ENCODE results near the gene ARTN.

ARTN gene

GRCh38 chr1:43969746-43970466 lies 36.3 kb downstream of the ARTN start, which contains the start of gene DPH2:
Gene DPH2 (plus strand): TSS chr1:43970010. CDS start chr1:43970176, 166 bp downstream.
- H3K4me3 ChIP-seq (ENCODE audit: low read depth, low read length) = peak within 1 kb of the TSS; percentile 98

- H3K4me3 ChIP-seq (ENCODE audit: low read depth, low read length) = peak overlapping the region; percentile 98
Measured at GRCh38 chr1:43970502-43970901, 36.9 kb downstream of the ARTN start.

GRCh38 chr1:43970911-43971310 lies 37.3 kb downstream of the ARTN start:
- H3K4me3 ChIP-seq (ENCODE audit: low read depth, low read length) = no peak overlapping the region

DNA sequence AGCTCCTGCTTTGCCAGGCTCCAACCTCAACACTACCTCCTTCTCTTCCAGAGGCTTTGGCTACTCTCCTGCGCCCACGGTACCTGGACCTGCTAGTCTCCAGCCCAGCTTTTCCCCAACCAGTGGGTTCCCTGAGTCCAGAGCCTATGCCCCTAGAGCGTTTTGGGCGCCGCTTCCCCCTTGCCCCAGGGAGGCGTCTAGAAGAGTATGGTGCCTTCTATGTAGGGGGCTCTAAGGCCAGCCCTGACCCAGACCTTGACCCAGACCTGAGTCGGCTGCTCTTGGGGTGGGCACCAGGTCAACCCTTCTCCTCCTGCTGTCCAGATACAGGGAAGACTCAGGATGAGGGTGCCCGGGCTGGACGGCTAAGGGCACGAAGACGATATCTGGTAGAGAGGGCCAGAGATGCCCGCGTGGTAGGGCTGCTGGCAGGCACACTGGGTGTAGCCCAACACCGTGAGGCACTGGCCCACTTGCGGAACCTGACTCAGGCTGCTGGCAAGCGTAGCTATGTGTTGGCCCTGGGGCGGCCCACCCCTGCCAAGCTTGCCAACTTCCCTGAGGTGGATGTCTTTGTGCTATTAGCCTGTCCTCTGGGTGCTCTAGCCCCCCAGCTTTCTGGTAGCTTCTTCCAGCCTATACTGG lies 37.9 kb downstream of the ARTN start:
- no peak overlapping the region for H3K4me3 ChIP-seq (ENCODE audit: low read depth, low read length)

GRCh38 chr1:43973981-43974442 lies 40.4 kb downstream of the ARTN start:
- H3K4me3 ChIP-seq (ENCODE audit: low read depth, low read length) = peak overlapping the region; percentile 81

DNA sequence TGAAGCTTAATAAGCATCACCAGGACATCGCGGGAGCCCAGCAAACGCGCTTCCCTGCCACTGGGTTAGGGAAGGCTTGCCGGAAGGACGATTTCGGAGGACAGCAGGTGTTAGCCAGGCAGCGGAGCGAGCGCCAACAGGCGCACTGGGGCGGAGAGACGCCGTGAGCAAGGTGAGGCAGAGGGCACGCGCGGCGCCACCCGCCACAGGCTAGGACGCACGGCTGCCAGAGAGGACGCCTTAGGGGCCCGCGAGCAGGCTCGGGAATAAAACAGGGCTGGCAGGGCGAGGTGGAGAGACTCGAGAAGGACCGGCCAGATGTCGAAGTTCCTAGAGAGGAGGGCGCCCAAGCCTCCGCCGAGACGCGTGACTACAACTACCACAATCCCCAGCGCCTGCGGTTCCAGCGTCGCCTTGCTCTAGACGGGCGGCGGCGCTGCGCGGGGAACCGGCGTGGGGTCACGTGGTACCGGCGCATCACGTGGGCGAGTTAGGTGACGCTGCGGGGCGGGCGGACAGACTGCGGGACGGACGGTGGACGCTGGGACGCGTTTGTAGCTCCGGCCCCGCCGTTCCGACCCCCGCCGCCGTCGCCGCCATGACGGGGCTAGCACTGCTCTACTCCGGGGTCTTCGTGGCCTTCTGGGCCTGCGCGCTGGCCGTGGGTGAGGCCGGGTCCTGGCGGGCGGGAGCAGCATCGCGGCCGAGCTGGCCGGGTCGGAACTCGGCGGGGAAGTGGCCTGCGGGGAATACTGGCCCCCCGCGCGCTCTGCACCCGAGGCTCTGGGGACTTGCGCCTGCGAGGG lies 41.0 kb downstream of the ARTN start, which contains the start of gene ATP6V0B:
TSS of gene ATP6V0B (plus strand) at position 518 of the 806 bp plus-strand sequence. CDS start at position 599, 81 bp downstream.
- peak within 1 kb of the TSS; percentile 81 for H3K4me3 ChIP-seq (ENCODE audit: low read depth, low read length)

DNA sequence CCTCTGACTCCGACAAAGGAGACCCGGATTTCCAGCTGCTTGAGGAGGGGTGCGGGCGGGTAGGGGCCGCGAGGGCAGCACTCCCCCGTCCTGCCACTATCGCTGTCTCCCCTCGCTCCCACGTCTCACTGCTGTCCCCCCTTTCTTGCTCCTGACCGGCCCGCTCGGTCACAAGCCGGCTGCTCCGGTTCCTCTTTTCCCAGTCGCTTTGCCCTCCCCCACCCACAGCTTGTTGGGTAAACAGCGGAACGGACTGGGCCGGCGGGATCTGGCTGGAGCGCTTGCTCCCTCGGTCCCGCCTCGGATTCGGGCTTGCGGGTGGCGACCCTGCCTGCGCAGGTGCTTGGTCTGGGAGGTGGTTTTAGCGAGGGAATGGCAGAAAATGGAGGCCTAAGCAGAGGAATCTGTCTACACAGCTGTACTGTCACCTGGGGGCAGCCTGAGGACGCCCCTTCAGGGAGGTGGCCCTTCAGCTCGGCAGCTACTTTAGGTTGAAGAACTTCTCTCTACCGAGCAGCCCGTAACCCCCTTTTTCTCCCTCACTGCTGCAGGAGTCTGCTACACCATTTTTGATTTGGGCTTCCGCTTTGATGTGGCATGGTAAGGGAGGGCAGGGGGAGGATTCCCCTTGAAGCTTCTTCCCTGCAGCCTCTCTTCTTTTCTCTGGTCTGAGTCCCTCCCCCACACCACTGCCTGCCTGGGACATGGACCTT lies 41.8 kb downstream of the ARTN start:
- peak overlapping the region; percentile 81 for H3K4me3 ChIP-seq (ENCODE audit: low read depth, low read length)

GRCh38 chr1:43976045-43976444 lies 42.4 kb downstream of the ARTN start:
- H3K4me3 ChIP-seq (ENCODE audit: low read depth, low read length) = peak overlapping the region; percentile 81

GRCh38 chr1:43976890-43977289 lies 43.3 kb downstream of the ARTN start:
- no peak overlapping the region for H3K4me3 ChIP-seq (ENCODE audit: low read depth, low read length)

- no peak overlapping the region for H3K4me3 ChIP-seq (ENCODE audit: low read depth, low read length)
Measured at GRCh38 chr1:43977376-43978263, 44.0 kb downstream of the ARTN start.

DNA sequence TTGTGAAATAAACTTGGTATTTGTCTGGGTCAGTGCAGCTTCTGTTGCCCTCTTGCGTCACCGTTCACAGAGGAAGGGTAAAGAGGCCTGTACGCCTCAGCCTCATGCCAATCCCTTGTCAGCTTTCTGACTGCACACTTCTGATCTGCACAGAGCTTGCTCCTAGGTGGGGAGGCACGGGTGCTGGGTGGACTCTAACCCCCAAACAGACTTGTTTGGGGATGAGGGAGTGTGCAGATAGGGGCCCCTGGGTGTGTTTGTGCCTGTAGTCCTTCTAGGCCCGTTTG lies 44.6 kb downstream of the ARTN start:
- H3K4me3 ChIP-seq (ENCODE audit: low read depth, low read length) = peak overlapping the region; percentile 64

GRCh38 chr1:43978551-43979260 lies 45.1 kb downstream of the ARTN start, which contains the start of gene B4GALT2:
Gene B4GALT2 (plus strand): TSS chr1:43979210. CDS start chr1:43981161, 1,951 bp downstream.
- peak within 1 kb of the TSS; percentile 64 for H3K4me3 ChIP-seq (ENCODE audit: low read depth, low read length)

- peak overlapping the region; percentile 47 for H3K4me3 ChIP-seq (ENCODE audit: low read depth, low read length)
Measured at GRCh38 chr1:43979261-43979527, 45.6 kb downstream of the ARTN start.

- peak overlapping the region; percentile 47 for H3K4me3 ChIP-seq (ENCODE audit: low read depth, low read length)
Measured at GRCh38 chr1:43979528-43980254, 46.1 kb downstream of the ARTN start.

- peak overlapping the region; percentile 47 for H3K4me3 ChIP-seq (ENCODE audit: low read depth, low read length)
Measured at GRCh38 chr1:43980255-43981134, 46.9 kb downstream of the ARTN start.

GRCh38 chr1:43981135-43981491 lies 47.5 kb downstream of the ARTN start:
- H3K4me3 ChIP-seq (ENCODE audit: low read depth, low read length) = no peak overlapping the region

GRCh38 chr1:43981636-43982035 lies 48.0 kb downstream of the ARTN start:
- H3K4me3 ChIP-seq (ENCODE audit: low read depth, low read length) = no peak overlapping the region

DNA sequence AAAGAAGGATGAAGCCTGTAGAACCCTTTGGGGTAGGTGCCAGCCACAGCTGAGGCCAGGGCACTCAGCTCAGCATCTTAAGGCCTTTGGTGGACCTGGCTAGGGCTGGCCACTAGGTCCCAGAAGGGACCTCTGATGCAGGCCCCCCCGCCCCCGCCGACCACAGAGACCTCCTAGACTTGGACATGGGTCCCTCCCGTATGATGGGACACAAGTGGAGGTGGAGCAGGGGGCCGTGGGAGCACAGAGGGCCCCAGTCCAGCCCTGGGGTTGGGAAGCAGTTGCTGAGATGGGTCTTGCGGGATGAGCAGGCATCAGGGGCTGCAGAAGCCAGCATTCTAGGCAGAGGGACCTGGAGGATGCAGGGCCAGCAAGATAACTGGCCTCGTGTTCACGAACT lies 48.6 kb downstream of the ARTN start:
- no peak overlapping the region for H3K4me3 ChIP-seq (ENCODE audit: low read depth, low read length)

Data from iPS-11a (cell line).